Endothelial cell of umbilical vein (primary cell): Measurements from ENCODE around the gene BOLA2B. TPM values are rescaled to one million over a fixed set of nuclear protein-coding genes. Genes with fewer than 3 reads are reported as not detected.

Experiments used
- BruUV-seq: library from RNA; stranded (reverse); fragments of 400-500 nt; replicated peaks from 2 replicates; lab custom pipeline; 2021; lab: Mats Ljungman, UMichigan
- CTCF ChIA-PET: fragments of 300-600, 350-600 bp; sonication (Branson Sonifier 250); formaldehyde crosslinking; loops from one replicate; lab custom pipeline; 2021; ENCODE audit warnings: antibody characterized with exemption, inconsistent platforms; lab: Charles Lee
- POLR2A ChIA-PET: fragments of 300-600, 350-600 bp; sonication (Branson Sonifier 250); formaldehyde crosslinking; loops from one replicate; lab custom pipeline; 2021; ENCODE audit warnings: antibody characterized with exemption, inconsistent platforms; lab: Charles Lee
- DNase-seq: peaks from one replicate; pipeline ENCODE4 v3.0.0-alpha.2; 2011; ENCODE audit warnings: low read depth, low spot score
- FAIRE-seq: peaks from 2 replicates; lab custom pipeline; 2011; peaks lifted over from hg19 to GRCh38; lab: Jason Lieb, UNC
- H2AFZ ChIP-seq: 2 replicates; pipeline ENCODE4 v1.6.0; 2012; ENCODE audit warnings: low read depth, low read length, control low read depth, inconsistent platforms
- H3K27ac ChIP-seq: 2 replicates; pipeline ENCODE4 v1.5.1; 2011; ENCODE audit warnings: low read depth, mild to moderate bottlenecking, control low read depth, low read length, moderate library complexity; ENCODE audit not compliant: insufficient read depth
- H3K27me3 ChIP-seq, 2 experiments: 2 replicates each; pipeline versions ENCODE4 v1.6.0 to v1.6.1; 2011; ENCODE audit warnings: low read length in 2 of 2, mixed read lengths in 1 of 2; ENCODE audit not compliant: control insufficient read depth in 2 of 2, insufficient read depth in 2 of 2
- H3K36me3 ChIP-seq, 2 experiments: 2 replicates in 1 of 2; 3 replicates in 1 of 2; pipeline ENCODE4 v1.5.1; 2011; ENCODE audit warnings: low read length in 2 of 2, mild to moderate bottlenecking in 1 of 2, moderate library complexity in 1 of 2; ENCODE audit not compliant: control insufficient read depth in 2 of 2, insufficient read depth in 2 of 2; ENCODE audit errors: extremely low read depth in 1 of 2
- H3K4me1 ChIP-seq: 3 replicates; pipeline ENCODE4 v1.5.1; 2011; ENCODE audit warnings: mild to moderate bottlenecking, low read length; ENCODE audit not compliant: control insufficient read depth, insufficient read depth; ENCODE audit errors: extremely low read depth
- H3K4me2 ChIP-seq: 2 replicates; pipeline ENCODE4 v1.6.1; 2011; ENCODE audit warnings: low read length, control low read depth, mixed read lengths; ENCODE audit not compliant: insufficient read depth
- H3K4me3 ChIP-seq, 3 experiments: fragments of 200-600 bp in 1 of 3; sonication (generic), shearing (Covaris generic) in 1 of 3; replicated peaks in 1 of 3; 2 replicates each; pipeline ENCODE4 v1.5.1; 2011 to 2016; ENCODE audit warnings: control low read depth in 3 of 3, low read length in 3 of 3, mild to moderate bottlenecking in 2 of 3, inconsistent platforms in 1 of 3, low read depth in 1 of 3, moderate library complexity in 1 of 3; ENCODE audit not compliant: insufficient read depth in 1 of 3
- H3K79me2 ChIP-seq: 2 replicates; pipeline ENCODE4 v1.6.0; 2012; ENCODE audit warnings: low read length, inconsistent platforms; ENCODE audit not compliant: control insufficient read depth, insufficient read depth
- H3K9ac ChIP-seq: replicated peaks from 2 replicates; pipeline ENCODE3; 2011; ENCODE audit warnings: low read length, control low read depth; ENCODE audit not compliant: insufficient read depth; ENCODE audit errors: extremely low read depth
- H3K9me1 ChIP-seq: replicated peaks from 3 replicates; pipeline ENCODE4 v1.6.0; 2011; ENCODE audit warnings: mild to moderate bottlenecking, low read length; ENCODE audit not compliant: control insufficient read depth, insufficient read depth; ENCODE audit errors: extremely low read depth
- H3K9me3 ChIP-seq: replicated peaks from 2 replicates; pipeline ENCODE4 v1.5.1; 2012; ENCODE audit warnings: low read length, inconsistent platforms; ENCODE audit not compliant: control insufficient read depth, insufficient read depth
- H4K20me1 ChIP-seq: replicated peaks from 2 replicates; pipeline ENCODE3; 2011; ENCODE audit warnings: mild to moderate bottlenecking, low read length; ENCODE audit not compliant: control insufficient read depth, insufficient read depth; ENCODE audit errors: extremely low read depth
- EZH2 ChIP-seq: IDR thresholded peaks from 2 replicates; pipeline ENCODE4 v1.6.1; 2012; ENCODE audit warnings: borderline replicate concordance, low read depth, mild to moderate bottlenecking, moderate library complexity, low read length, inconsistent platforms; ENCODE audit not compliant: severe bottlenecking
- FOS ChIP-seq: IDR thresholded peaks from 2 replicates; pipeline ENCODE4 v1.6.1; 2011; ENCODE audit warnings: mild to moderate bottlenecking, low read length, moderate library complexity, borderline replicate concordance; ENCODE audit not compliant: insufficient read depth
- GATA2 ChIP-seq: IDR thresholded peaks from 2 replicates; pipeline ENCODE4 v1.7.0; 2011; ENCODE audit warnings: low read depth, mild to moderate bottlenecking, moderate library complexity, mixed read lengths, low read length; ENCODE audit not compliant: insufficient read length, insufficient read depth
- JUN ChIP-seq: IDR thresholded peaks from 2 replicates; pipeline ENCODE4 v1.6.1; 2011; ENCODE audit warnings: borderline replicate concordance, low read depth; ENCODE audit not compliant: insufficient read length, insufficient read depth
- MAX ChIP-seq: IDR thresholded peaks from 2 replicates; pipeline ENCODE4 v1.6.1; 2011; ENCODE audit not compliant: insufficient read depth, insufficient read length
- MYC ChIP-seq: IDR thresholded peaks from one replicate; pipeline ENCODE4 v1.6.1; 2011; ENCODE audit warnings: mild to moderate bottlenecking, low read depth, low read length
- POLR2AphosphoS5 ChIP-seq: IDR thresholded peaks from 2 replicates; pipeline ENCODE4 v1.6.1; 2012; ENCODE audit warnings: low read depth, mild to moderate bottlenecking, control low read depth, low read length, moderate library complexity; ENCODE audit not compliant: insufficient read depth
- dilution Hi-C: fragments of 300-500 bp; cut with MboI; formaldehyde crosslinking; loops from one replicate; pipeline ENCODE4 v1.15.0; 2019; ENCODE audit warnings: low sequenced_read_pairs; ENCODE audit not compliant: extremely low pct_ligation_motif_present
- intact Hi-C: fragments of 100-400 bp; cut with micrococcal nuclease; formaldehyde crosslinking; loops from one replicate; pipeline ENCODE4 v1.10.0; 2022
- polyA plus RNA-seq, 4 experiments: library from polyadenylated mRNA; depleted of rRNA in 3 of 4; stranded (reverse) in 3 of 4; unstranded in 1 of 4; fragments of >200 nt; gene quantifications; 2 replicates each; pipeline versions ENCODE4 v1.2.1 to v1.2.3, GENCODE V29; 2011 to 2012; ENCODE audit warnings: missing spikeins in 1 of 4
- total RNA-seq: library from RNA; stranded (reverse); gene quantifications from 2 replicates; pipeline ENCODE4 v1.2.3, GENCODE V29; 2021
- TF ChIP-seq, protein P1 (sequence below), 2 donors: IDR thresholded peaks; 1 replicate in 1 of 2; 2 replicates in 1 of 2; pipeline ENCODE4 v1.5.1; 2011; ENCODE audit warnings: low read length in 2 of 2, mild to moderate bottlenecking in 2 of 2, moderate library complexity in 2 of 2, control low read depth in 1 of 2, inconsistent platforms in 1 of 2, low read depth in 1 of 2; ENCODE audit not compliant: insufficient read depth in 1 of 2; ENCODE audit errors: extremely low read depth in 1 of 2

Gene BOLA2B
- total and polyA plus RNA-seq, 2 donors (not counting 3 experiments of a cell fraction or from before 2014, with no cell fraction given) = 161 to 354 TPM

GRCh38 chr16:30151091-30151490 lies 42.4 kb downstream of the BOLA2B start:
- no peak overlapping the region for H3K9ac ChIP-seq
- H2AFZ ChIP-seq = no peak overlapping the region
- dilution Hi-C loops (no loop called here), intact Hi-C loops (no loop called here)
- DNase-seq (no peak), FAIRE-seq (no peak)
- H3K79me2 ChIP-seq = no peaks in the 10 kb centered on the region
- no peaks in the 10 kb centered on the region for H3K4me1 ChIP-seq
- no TSS peak for BruUV-seq
- POLR2A ChIA-PET = no interaction called here
- H4K20me1 ChIP-seq = no peaks in the 10 kb centered on the region
- H3K4me3 ChIP-seq = no peak overlapping the region
- H3K9me3 ChIP-seq = no peaks in the 10 kb centered on the region
- H3K27ac ChIP-seq = no peak overlapping the region
- no peak for TF ChIP-seq MAX
- TF ChIP-seq FOS = no peak
- no peak for TF ChIP-seq JUN
- no peak for TF ChIP-seq POLR2AphosphoS5
- TF ChIP-seq GATA2 = no peak
- no peak for TF ChIP-seq MYC
- TF ChIP-seq, protein P1, sequence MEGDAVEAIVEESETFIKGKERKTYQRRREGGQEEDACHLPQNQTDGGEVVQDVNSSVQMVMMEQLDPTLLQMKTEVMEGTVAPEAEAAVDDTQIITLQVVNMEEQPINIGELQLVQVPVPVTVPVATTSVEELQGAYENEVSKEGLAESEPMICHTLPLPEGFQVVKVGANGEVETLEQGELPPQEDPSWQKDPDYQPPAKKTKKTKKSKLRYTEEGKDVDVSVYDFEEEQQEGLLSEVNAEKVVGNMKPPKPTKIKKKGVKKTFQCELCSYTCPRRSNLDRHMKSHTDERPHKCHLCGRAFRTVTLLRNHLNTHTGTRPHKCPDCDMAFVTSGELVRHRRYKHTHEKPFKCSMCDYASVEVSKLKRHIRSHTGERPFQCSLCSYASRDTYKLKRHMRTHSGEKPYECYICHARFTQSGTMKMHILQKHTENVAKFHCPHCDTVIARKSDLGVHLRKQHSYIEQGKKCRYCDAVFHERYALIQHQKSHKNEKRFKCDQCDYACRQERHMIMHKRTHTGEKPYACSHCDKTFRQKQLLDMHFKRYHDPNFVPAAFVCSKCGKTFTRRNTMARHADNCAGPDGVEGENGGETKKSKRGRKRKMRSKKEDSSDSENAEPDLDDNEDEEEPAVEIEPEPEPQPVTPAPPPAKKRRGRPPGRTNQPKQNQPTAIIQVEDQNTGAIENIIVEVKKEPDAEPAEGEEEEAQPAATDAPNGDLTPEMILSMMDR (IDR thresholded peaks at IDR 0.05; ENCODE audit: extremely low read depth in 1 of 2, insufficient read depth in 1 of 2, low read depth in 1 of 2, low read length in 2 of 2) = no peak
- no peak for TF ChIP-seq EZH2
- no peaks in the 10 kb centered on the region for H3K9me1 ChIP-seq
- no peak overlapping the region for H3K4me2 ChIP-seq
- H3K36me3 ChIP-seq = no peaks in the 10 kb centered on the region
- CTCF ChIA-PET = no interaction called here
- no peaks in the 10 kb centered on the region for H3K27me3 ChIP-seq
